Fibroblast of the conjunctiva (primary cell): ENCODE data around the gene CNGA1.
A peak's percentile ranks its signal among the peaks of the same experiment; 100 is the strongest.
"Not testable (repeated sequence)": the region's sequence is repeated elsewhere in the genome, so short reads cannot be mapped to it uniquely, and the experiment has no call there.

Experiments
- DNase-seq: peaks from one replicate; pipeline ENCODE4 v3.0.0-alpha.2; 2010; ENCODE audit warnings: low read depth

CNGA1 gene

GRCh38 chr4:47968847-47969246 is 47.6 kb downstream of the CNGA1 start:
- DNase-seq: no peak

DNA sequence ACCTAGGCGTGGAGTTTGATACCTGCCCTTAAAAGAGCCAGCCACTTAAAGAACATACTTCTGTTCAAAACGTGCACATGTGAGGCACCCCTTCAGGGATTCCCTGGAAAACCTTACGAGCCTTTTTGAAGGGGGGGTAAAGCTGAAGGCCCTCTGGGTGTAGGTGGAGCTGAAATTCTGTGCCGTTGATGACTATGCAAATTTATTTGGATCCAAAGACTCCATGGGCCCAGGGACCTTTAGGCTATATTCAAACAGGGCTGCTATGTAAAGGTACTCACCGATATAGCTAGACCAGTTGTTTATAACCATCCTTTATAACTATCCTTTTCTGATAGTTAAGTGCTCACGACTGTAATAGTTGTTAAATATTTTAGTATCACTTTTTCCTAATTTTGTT is 61.8 kb downstream of the CNGA1 start:
- DNase-seq: no peak

DNA sequence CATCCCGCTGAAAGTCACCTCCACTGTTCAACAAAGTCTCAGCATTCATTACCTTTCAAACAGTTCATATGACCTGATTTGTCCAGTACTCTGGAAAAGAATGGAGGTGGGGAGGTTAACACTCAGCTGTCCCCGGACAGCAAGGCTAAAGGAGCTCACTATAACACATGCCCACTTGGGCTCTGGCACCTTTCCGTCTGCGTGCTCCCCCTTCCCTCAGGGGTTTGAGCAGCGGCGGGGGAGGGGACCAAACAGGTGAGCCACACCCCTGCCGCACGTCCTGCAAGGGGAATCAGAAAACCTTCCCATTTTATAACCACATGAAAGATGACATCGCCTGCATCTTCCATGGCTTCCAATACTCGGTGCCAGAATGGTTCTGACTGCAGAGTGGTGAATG is 62.2 kb downstream of the CNGA1 start:
- DNase-seq: no peak

DNA sequence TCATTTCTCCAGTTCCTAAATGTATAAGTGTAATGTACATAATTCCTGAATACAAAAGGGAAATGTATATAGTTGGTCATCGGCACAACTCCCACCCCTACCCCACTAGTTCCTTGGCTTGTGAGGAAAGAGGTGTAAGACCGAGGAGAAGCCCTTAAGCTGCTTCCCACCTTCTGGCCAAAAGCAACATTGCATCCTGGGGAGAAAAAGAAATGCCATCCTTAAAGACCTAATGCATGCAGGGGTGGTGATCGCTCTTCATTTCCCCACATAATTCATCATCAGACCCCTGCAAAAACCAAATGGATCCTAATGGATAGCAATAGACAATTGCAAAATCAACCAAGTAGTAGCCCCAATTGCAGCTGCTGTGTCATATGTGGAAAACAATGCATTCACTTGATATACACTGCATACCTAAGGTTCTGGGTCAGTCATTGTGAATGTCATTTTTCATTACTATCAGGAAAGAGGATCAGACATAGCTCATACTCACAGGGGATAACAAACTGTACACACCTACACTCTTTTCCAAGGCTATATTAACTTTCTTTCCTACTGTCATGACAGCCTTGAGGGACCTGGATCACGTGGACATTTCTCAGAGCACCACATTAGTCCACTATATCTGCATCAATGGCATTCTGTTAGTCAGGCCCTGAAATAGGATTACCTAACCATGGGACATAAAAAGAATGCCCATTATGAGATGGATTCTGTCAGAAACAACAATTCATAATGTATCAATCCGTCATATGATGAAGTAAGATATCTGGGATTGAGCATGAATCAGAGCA is 70.4 kb downstream of the CNGA1 start:
- no peak for DNase-seq

GRCh38 chr4:47942081-47942819 is 74.2 kb downstream of the CNGA1 start:
- DNase-seq: no peak

- no peak for DNase-seq
Observed at GRCh38 chr4:47939456-47939855, 77.0 kb downstream of the CNGA1 start.

GRCh38 chr4:47936336-47936735 is 80.1 kb downstream of the CNGA1 start:
- no peak for DNase-seq

GRCh38 chr4:47933840-47934239 is 82.6 kb downstream of the CNGA1 start:
- peak; percentile 24 for DNase-seq

DNA sequence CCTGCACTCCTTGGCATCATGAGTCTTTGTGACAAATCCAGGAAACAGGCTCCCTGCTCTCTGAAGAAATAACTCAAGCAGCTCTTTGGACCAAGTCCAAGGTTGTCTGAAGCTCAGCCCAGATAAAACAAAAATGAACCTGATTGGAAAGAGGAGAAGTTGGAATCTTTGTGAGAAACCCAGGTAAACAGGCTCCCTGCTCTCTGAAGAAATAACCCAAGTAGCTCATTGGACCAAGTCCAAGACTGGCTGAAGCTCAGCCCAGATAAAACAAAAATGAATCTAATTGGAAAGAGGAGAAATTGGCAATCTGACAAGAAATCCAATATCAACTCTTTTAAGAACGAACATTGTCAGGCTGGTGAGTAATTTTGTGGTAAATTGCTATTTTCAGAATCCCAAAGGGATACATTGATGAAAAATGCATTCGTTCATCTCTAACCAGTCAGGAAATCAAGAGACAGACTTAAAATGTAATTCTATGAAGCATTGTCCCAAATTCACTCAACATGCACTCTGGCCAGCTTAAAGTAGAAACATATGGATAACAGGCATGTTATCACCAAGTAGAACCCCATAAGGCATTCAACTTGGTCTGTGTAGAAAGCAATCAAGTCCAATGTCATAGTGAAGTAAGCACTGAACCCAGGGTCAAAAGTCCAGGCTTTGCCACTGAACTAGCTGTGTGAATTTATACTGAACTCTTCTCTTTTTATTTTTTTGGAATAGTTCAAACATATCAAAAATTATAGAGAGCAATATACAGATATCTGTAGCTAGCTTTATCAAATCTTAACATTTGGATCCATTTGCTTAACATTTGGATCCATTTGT is 85.3 kb downstream of the CNGA1 start:
- peak; percentile 57 for DNase-seq

DNA sequence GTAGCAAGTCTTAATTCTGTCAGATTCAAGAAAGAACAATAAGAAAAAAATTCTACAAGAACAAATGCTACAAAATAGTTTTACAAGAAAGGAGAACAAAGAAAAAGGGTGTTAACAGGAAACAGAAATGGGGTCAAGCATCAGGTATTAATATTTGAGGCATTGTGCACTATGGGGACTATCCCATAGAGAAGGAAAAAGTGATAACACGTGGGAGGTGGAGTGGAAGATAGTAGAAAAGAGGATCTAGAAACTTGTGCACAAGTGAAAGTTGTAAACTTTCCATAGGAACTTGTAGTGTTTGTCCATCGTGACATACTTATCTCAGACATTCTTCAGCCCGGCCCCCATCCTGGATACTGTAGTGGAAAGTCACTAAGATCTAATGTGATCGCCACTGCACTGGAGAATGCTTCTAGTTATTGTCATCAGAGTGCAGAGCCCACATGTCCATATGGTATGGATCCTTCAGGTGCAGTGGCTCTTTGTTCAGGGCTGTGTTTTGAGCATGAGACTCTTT is 86.7 kb downstream of the CNGA1 start:
- no peak for DNase-seq

- DNase-seq: peak; percentile 31
Observed at GRCh38 chr4:47926667-47927258, 89.7 kb downstream of the CNGA1 start.

GRCh38 chr4:47923261-47923608 is 93.2 kb downstream of the CNGA1 start:
- not testable (repeated sequence) for DNase-seq

- DNase-seq: not testable (repeated sequence)
Observed at GRCh38 chr4:47922436-47923260, 93.8 kb downstream of the CNGA1 start.

- DNase-seq: not testable (repeated sequence)
Observed at GRCh38 chr4:47917163-47917562, 99.3 kb downstream of the CNGA1 start.

GRCh38 chr4:47915378-47915777 is 101.1 kb downstream of the CNGA1 start:
- DNase-seq: no peak

- no peak for DNase-seq
Observed at GRCh38 chr4:47914926-47915237, 101.6 kb downstream of the CNGA1 start.

- DNase-seq: peak; percentile 95
Observed at GRCh38 chr4:47914220-47914925, 102.1 kb downstream of the CNGA1 start, which contains the start of gene NFXL1. Gene NFXL1 (minus strand): TSS chr4:47914583. CDS start chr4:47914203, 380 bp downstream.

- no peak for DNase-seq
Observed at GRCh38 chr4:47913861-47914219, 102.6 kb downstream of the CNGA1 start.

DNA sequence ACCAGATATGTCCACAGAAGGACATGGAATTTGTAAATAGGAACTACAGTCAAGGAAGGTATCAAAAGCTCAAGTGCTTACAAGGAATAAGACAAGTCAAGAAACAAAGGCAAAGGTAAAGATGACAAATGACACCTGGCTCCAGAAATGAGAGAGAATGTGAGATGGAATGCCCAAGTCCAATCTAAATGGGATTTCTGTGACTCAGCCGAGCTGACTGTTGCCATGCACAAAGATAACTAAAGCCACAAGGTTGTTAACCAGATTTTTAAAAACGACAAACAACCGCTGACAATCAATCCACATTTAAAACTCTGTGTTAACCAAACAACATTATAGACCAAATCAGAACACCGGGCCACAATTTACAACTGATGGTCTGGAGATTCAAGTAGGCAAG is 103.2 kb downstream of the CNGA1 start:
- DNase-seq: no peak

DNA sequence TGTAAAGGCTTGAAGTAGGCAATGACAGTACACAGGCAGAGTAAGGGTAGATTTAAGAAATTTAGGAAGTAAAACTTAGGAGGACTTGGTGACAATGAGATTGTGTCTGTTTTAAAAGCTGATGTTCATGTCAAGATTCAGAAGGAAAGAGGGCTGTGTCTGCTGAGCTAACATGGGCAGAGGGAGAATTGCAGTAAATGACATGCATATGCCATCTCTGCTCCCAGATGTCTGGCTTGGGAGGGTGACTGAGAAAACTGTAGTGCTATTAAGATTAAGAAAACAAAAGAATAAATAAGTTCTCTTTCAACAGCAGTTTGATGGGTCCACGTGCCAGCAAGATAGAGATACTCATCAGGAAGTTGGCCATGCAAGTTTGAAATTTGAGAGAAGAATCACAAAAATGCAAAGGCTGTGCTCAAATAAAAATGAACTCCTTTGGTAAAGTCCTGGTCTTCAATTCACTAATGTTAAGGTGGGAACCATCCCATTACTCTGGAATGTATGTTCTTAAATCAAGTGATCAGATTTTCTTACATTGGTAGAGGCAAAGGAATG is 109.3 kb downstream of the CNGA1 start:
- no peak for DNase-seq
